ENCODE results near the gene RHCG. TPM values are rescaled to one million over a fixed set of nuclear protein-coding genes. Genes with fewer than 3 reads are reported as not detected.
A peak's percentile ranks its signal among the peaks of the same experiment; 100 is the strongest.

The RHCG gene
- total and polyA plus RNA-seq, 2 of the 13 experiments (the other 11 are each of a cell fraction or from before 2014, with no cell fraction given) = not detected

- TF ChIP-seq, protein P1, sequence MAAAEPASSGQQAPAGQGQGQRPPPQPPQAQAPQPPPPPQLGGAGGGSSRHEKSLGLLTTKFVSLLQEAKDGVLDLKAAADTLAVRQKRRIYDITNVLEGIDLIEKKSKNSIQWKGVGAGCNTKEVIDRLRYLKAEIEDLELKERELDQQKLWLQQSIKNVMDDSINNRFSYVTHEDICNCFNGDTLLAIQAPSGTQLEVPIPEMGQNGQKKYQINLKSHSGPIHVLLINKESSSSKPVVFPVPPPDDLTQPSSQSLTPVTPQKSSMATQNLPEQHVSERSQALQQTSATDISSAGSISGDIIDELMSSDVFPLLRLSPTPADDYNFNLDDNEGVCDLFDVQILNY (CRISPR knock-in tag; conservative IDR thresholded peaks at IDR 0.05) = no peak
- TF ChIP-seq ATM (IDR thresholded peaks at IDR 0.05; ENCODE audit: borderline replicate concordance) = no peak
- TF ChIP-seq KMT2B (CRISPR knock-in tag; IDR thresholded peaks at IDR 0.05) = no peak
- no peak for TF ChIP-seq ZNF740 (CRISPR knock-in tag; IDR thresholded peaks at IDR 0.05)
- TF ChIP-seq, protein P2, sequence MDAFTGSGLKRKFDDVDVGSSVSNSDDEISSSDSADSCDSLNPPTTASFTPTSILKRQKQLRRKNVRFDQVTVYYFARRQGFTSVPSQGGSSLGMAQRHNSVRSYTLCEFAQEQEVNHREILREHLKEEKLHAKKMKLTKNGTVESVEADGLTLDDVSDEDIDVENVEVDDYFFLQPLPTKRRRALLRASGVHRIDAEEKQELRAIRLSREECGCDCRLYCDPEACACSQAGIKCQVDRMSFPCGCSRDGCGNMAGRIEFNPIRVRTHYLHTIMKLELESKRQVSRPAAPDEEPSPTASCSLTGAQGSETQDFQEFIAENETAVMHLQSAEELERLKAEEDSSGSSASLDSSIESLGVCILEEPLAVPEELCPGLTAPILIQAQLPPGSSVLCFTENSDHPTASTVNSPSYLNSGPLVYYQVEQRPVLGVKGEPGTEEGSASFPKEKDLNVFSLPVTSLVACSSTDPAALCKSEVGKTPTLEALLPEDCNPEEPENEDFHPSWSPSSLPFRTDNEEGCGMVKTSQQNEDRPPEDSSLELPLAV (CRISPR knock-in tag; conservative IDR thresholded peaks at IDR 0.05; ENCODE audit: low read depth) = no peak
- no peak for TF ChIP-seq ZNF580 (CRISPR knock-in tag; IDR thresholded peaks at IDR 0.05; ENCODE audit: borderline replicate concordance, low read depth)
- peak; percentile 23; the same call in 1 of the 2 replicates for TF ChIP-seq FOXP4 (CRISPR knock-in tag; IDR thresholded peaks at IDR 0.05)
- no peak for TF ChIP-seq SMYD3 (CRISPR knock-in tag; IDR thresholded peaks at IDR 0.05)
- TF ChIP-seq ARNT2 (CRISPR knock-in tag; IDR thresholded peaks at IDR 0.05; ENCODE audit: low read depth) = no peak
- TF ChIP-seq ZNF432 (CRISPR knock-in tag; IDR thresholded peaks at IDR 0.05; ENCODE audit: borderline replicate concordance) = no peak
- TF ChIP-seq ZNF615 (CRISPR knock-in tag; IDR thresholded peaks at IDR 0.05; ENCODE audit: borderline replicate concordance) = no peak
- TF ChIP-seq LBX2 (CRISPR knock-in tag; IDR thresholded peaks at IDR 0.05; ENCODE audit: borderline replicate concordance) = no peak
- no peak for TF ChIP-seq TFDP1 (CRISPR knock-in tag; IDR thresholded peaks at IDR 0.05; ENCODE audit: borderline replicate concordance)
- no peak for TF ChIP-seq RELA (CRISPR knock-in tag; IDR thresholded peaks at IDR 0.05)
- no peak for TF ChIP-seq AHDC1 (CRISPR knock-in tag; IDR thresholded peaks at IDR 0.05; ENCODE audit: borderline replicate concordance)
Measured at GRCh38 chr15:89459271-89460038, 36.9 kb downstream of the RHCG start (continued).
